ENCODE measurements around the gene SPAG9.
A peak's percentile ranks its signal among the peaks of the same experiment; 100 is the strongest.

SPAG9 gene

GRCh38 chr17:50938821-50939541 is 181.7 kb downstream of the SPAG9 start:
- DNase-seq (ENCODE audit: low read depth), result no peak

- no peak for DNase-seq (ENCODE audit: low read depth)
These were observed 184.7 kb downstream of the SPAG9 start for GRCh38 chr17:50935996-50936266.

GRCh38 chr17:50935221-50935995 is 185.3 kb downstream of the SPAG9 start:
- DNase-seq (ENCODE audit: low read depth), result no peak

- DNase-seq (ENCODE audit: low read depth), result no peak
These were observed 185.9 kb downstream of the SPAG9 start for GRCh38 chr17:50934672-50935220.

GRCh38 chr17:50934161-50934560 is 186.5 kb downstream of the SPAG9 start:
- DNase-seq (ENCODE audit: low read depth), result no peak

GRCh38 chr17:50931144-50931908 is 189.3 kb downstream of the SPAG9 start:
- DNase-seq (ENCODE audit: low read depth), result peak; percentile 67

- no peak for DNase-seq (ENCODE audit: low read depth)
These were observed 192.0 kb downstream of the SPAG9 start for GRCh38 chr17:50928646-50929045.

- DNase-seq (ENCODE audit: low read depth), result no peak
These were observed 193.4 kb downstream of the SPAG9 start for GRCh38 chr17:50927287-50927686.

- DNase-seq (ENCODE audit: low read depth), result no peak
These were observed 194.1 kb downstream of the SPAG9 start for GRCh38 chr17:50926523-50926922.

- DNase-seq (ENCODE audit: low read depth), result no peak
These were observed 195.3 kb downstream of the SPAG9 start for GRCh38 chr17:50925296-50925891.

GRCh38 chr17:50924800-50925199 is 195.9 kb downstream of the SPAG9 start:
- no peak for DNase-seq (ENCODE audit: low read depth)

GRCh38 chr17:50924300-50924699 is 196.4 kb downstream of the SPAG9 start:
- no peak for DNase-seq (ENCODE audit: low read depth)

- DNase-seq (ENCODE audit: low read depth), result no peak
These were observed 197.1 kb downstream of the SPAG9 start for GRCh38 chr17:50923611-50924010.

GRCh38 chr17:50922721-50923405 is 197.8 kb downstream of the SPAG9 start:
- no peak for DNase-seq (ENCODE audit: low read depth)

- no peak for DNase-seq (ENCODE audit: low read depth)
These were observed 198.6 kb downstream of the SPAG9 start for GRCh38 chr17:50922107-50922506.

- DNase-seq (ENCODE audit: low read depth), result no peak
These were observed 199.6 kb downstream of the SPAG9 start for GRCh38 chr17:50920891-50921586.

- no peak for DNase-seq (ENCODE audit: low read depth)
These were observed 200.6 kb downstream of the SPAG9 start for GRCh38 chr17:50920041-50920410.

GRCh38 chr17:50919321-50920040 is 201.2 kb downstream of the SPAG9 start:
- peak; percentile 77 for DNase-seq (ENCODE audit: low read depth)

- DNase-seq (ENCODE audit: low read depth), result no peak
These were observed 201.8 kb downstream of the SPAG9 start for GRCh38 chr17:50918933-50919296.
